Tibial nerve (tissue), 4 donors: ENCODE data around the gene MYB. TPM values are rescaled to one million over a fixed set of nuclear protein-coding genes. Genes with fewer than 3 reads are reported as not detected.
"Not testable (repeated sequence)": the region's sequence is repeated elsewhere in the genome, so short reads cannot be mapped to it uniquely, and the experiment has no call there.

Experiments
- DNase-seq, 2 donors: peaks; one replicate each; pipeline ENCODE4 v3.0.0-alpha.2; 2019; ENCODE audit warnings: low spot score in 2 of 2
- H3K27ac ChIP-seq, 4 donors: fragments of 200-600 bp; sonication (generic) in 3 of 4; one replicate each; pipeline ENCODE4 v1.5.1; 2017 to 2019; ENCODE audit warnings: mild to moderate bottlenecking in 1 of 4
- H3K27me3 ChIP-seq, 2 donors: fragments of 200-600 bp; sonication (generic) in 1 of 2; one replicate each; pipeline versions ENCODE4 v1.5.1 to v1.6.0; 2017 to 2019
- H3K36me3 ChIP-seq, 3 donors: fragments of 200-600 bp; sonication (generic); one replicate each; pipeline ENCODE4 v1.5.1; 2018 to 2019
- H3K4me1 ChIP-seq, 4 donors: fragments of 200-600 bp; sonication (generic) in 3 of 4; one replicate each; pipeline ENCODE4 v1.5.1; 2017 to 2019
- H3K4me3 ChIP-seq, 4 donors: fragments of 200-600 bp; sonication (generic) in 3 of 4; one replicate each; pipeline ENCODE4 v1.5.1; 2017 to 2019; ENCODE audit warnings: mild to moderate bottlenecking in 1 of 4, moderate library complexity in 1 of 4
- H3K9me3 ChIP-seq, 4 donors: fragments of 200-600 bp; sonication (generic) in 3 of 4; one replicate each; pipeline ENCODE4 v1.5.1; 2017 to 2019
- CTCF ChIP-seq, 5 experiments: fragments of 200-600 bp in 3 of 5; fragments of 450-650 bp in 2 of 5; sonication (generic) in 3 of 5; IDR thresholded peaks; one replicate each; pipeline ENCODE4 v1.5.1; 2016 to 2019; ENCODE audit warnings: antibody characterized with exemption in 5 of 5, mild to moderate bottlenecking in 3 of 5, moderate library complexity in 2 of 5
- EP300 ChIP-seq, 2 donors: sonication (generic); formaldehyde crosslinking; IDR thresholded peaks; one replicate each; pipeline ENCODE4 v1.6.1; 2017; ENCODE audit warnings: antibody characterized with exemption in 2 of 2, mild to moderate bottlenecking in 1 of 2
- POLR2A ChIP-seq, 2 donors: fragments of 450-650 bp; IDR thresholded peaks; one replicate each; pipeline ENCODE4 v1.6.1; 2017; ENCODE audit warnings: antibody characterized with exemption in 2 of 2, mild to moderate bottlenecking in 2 of 2, moderate library complexity in 2 of 2
- WGBS, 2 donors: methylation state at CpG; one replicate each; pipeline ENCODE4 v1.1.5; 2018; 5-methylcytosine and 5-hydroxymethylcytosine counted together
- total RNA-seq, 4 donors: library from RNA; depleted of rRNA; stranded (reverse); fragments of >200 nt; gene quantifications; one replicate each; pipeline ENCODE4 v1.1.0, GENCODE V29; 2016

MYB gene
- total RNA-seq, 4 donors from 2014 or later = 0.63 to 1.2 (median 0.83) TPM

GRCh38 chr6:135147637-135148592, 33.2 kb upstream of the MYB start:
- TF ChIP-seq EP300 (IDR thresholded peaks at IDR 0.05) = no peak
- no peak for TF ChIP-seq POLR2A (IDR thresholded peaks at IDR 0.05)
- no peak for TF ChIP-seq CTCF (IDR thresholded peaks at IDR 0.05)
- Histone ChIP-seq H3K9me3 (peaks cover 0 to 7% (median 0%) of the 10 kb centered on the region in 4 donors), H3K27me3 (no peaks in the 10 kb centered on the region), H3K27ac (no peak overlapping the region), H3K36me3 (no peaks in the 10 kb centered on the region), H3K4me1 (no peaks in the 10 kb centered on the region), H3K4me3 (no peak overlapping the region)
- WGBS, 2 donors = 83 to 84% methylated on average over 5 of the region's 5 CpGs
- no peak for DNase-seq

- no peaks in the 10 kb centered on the region for H3K36me3 ChIP-seq
- no peak for DNase-seq
- H3K27me3 ChIP-seq = no peaks in the 10 kb centered on the region
- no peaks in the 10 kb centered on the region for H3K4me1 ChIP-seq
- TF ChIP-seq CTCF (IDR thresholded peaks at IDR 0.05) = no peak
- no peak for TF ChIP-seq POLR2A (IDR thresholded peaks at IDR 0.05)
- no peak for TF ChIP-seq EP300 (IDR thresholded peaks at IDR 0.05)
- peaks cover 0 to 7% (median 0%) of the 10 kb centered on the region in 4 donors for H3K9me3 ChIP-seq
- H3K27ac ChIP-seq = no peak overlapping the region
- H3K4me3 ChIP-seq = no peak overlapping the region
- WGBS, 2 donors = 77 to 80% methylated on average over 3 of the region's 3 CpGs
Observed at GRCh38 chr6:135148889-135149288, 32.2 kb upstream of the MYB start.

GRCh38 chr6:135149376-135149775, 31.7 kb upstream of the MYB start:
- peaks cover 0 to 7% (median 0%) of the 10 kb centered on the region in 4 donors for H3K9me3 ChIP-seq
- H3K36me3 ChIP-seq = no peaks in the 10 kb centered on the region
- DNase-seq = no peak
- no peaks in the 10 kb centered on the region for H3K27me3 ChIP-seq
- H3K4me1 ChIP-seq = no peaks in the 10 kb centered on the region
- no peak overlapping the region for H3K27ac ChIP-seq
- 67 to 68% methylated on average over 6 of the region's 6 CpGs for WGBS, 2 donors
- H3K4me3 ChIP-seq = no peak overlapping the region
- TF ChIP-seq EP300 (IDR thresholded peaks at IDR 0.05) (no peak), POLR2A (IDR thresholded peaks at IDR 0.05) (no peak), CTCF (IDR thresholded peaks at IDR 0.05) (no peak)

- H3K36me3 ChIP-seq, H3K4me3 ChIP-seq, H3K9me3 ChIP-seq, H3K27me3 ChIP-seq, H3K4me1 ChIP-seq, H3K27ac ChIP-seq, DNase-seq: not testable (repeated sequence)
- WGBS, 2 donors = 83 to 88% methylated on average over 2 of the region's 2 CpGs
Observed at GRCh38 chr6:135150481-135150880, 30.6 kb upstream of the MYB start.

GRCh38 chr6:135154125-135154524, 27.0 kb upstream of the MYB start:
- not testable (repeated sequence) for DNase-seq, H3K27ac ChIP-seq, H3K36me3 ChIP-seq, H3K9me3 ChIP-seq, H3K4me1 ChIP-seq, H3K4me3 ChIP-seq, H3K27me3 ChIP-seq
- WGBS, 2 donors = 86 to 90% methylated on average over 2 of the region's 2 CpGs

- no peaks in the 10 kb centered on the region for H3K36me3 ChIP-seq
- no peaks in the 10 kb centered on the region for H3K27me3 ChIP-seq
- H3K9me3 ChIP-seq = no peaks in the 10 kb centered on the region
- WGBS, 2 donors = 74 to 86% methylated on average over 4 of the region's 4 CpGs
- TF ChIP-seq EP300 (IDR thresholded peaks at IDR 0.05) = no peak
- TF ChIP-seq CTCF (IDR thresholded peaks at IDR 0.05) = no peak
- TF ChIP-seq POLR2A (IDR thresholded peaks at IDR 0.05) = no peak
- no peak overlapping the region for H3K4me3 ChIP-seq
- H3K27ac ChIP-seq = no peak overlapping the region
- no peak for DNase-seq
- H3K4me1 ChIP-seq = no peaks in the 10 kb centered on the region
Observed at GRCh38 chr6:135158397-135158796, 22.7 kb upstream of the MYB start.
